HG03469 (cell line): ENCODE results near the gene PYCR2.
A peak's percentile ranks its signal among the peaks of the same experiment; 100 is the strongest.

Experiments
- ATAC-seq: cut with Tn5 transposase; IDR thresholded peaks from one replicate; pipeline ENCODE4 v1.9.1; 2021; ENCODE audit warnings: mild to moderate bottlenecking, moderate library complexity, moderate number of reproducible peaks; ENCODE audit not compliant: unreplicated experiment

PYCR2 gene

GRCh38 chr1:225921734-225922709 is 2.0 kb downstream of the PYCR2 start:
- no peak for ATAC-seq

DNA sequence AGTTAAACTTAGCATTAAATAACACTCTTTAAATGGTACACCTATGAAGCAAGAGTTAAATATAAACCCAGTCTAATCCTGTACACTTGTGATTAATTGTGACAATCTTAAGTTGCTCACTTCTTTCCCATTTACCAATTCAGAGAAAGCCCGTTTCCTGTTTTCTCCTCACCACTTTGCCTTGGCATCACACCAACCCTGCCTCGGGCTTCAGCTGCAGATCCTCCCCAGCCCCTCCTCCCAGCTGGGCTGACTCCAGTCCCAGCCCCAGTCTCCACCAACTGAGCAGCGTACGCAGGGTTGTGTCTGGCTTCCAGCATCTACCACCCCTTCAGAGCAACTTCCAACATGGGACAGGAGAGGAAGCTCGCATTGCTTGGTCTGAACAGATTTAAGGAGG is 4.1 kb downstream of the PYCR2 start:
- ATAC-seq = no peak

DNA sequence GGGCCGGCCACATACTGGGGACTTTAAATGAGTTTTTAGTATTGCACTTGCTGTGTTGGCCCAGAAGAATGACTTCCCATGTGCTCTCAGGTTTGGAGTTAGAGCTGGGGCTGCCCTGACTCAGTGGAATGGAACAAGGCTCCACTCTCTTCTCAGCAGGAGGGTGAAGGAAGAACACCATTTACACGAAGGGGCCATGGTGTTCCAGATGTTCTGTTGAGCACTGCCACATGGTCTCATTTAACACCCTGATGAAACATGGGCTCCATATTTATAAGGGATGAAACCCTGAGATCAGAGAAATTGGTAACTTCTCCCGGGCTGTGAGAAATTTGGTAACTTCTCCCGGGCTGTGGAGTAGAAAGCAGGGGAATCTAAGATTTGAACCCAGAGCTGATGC is 5.8 kb downstream of the PYCR2 start:
- no peak for ATAC-seq

- ATAC-seq = no peak
Observed at GRCh38 chr1:225917536-225917935, 6.5 kb downstream of the PYCR2 start.

DNA sequence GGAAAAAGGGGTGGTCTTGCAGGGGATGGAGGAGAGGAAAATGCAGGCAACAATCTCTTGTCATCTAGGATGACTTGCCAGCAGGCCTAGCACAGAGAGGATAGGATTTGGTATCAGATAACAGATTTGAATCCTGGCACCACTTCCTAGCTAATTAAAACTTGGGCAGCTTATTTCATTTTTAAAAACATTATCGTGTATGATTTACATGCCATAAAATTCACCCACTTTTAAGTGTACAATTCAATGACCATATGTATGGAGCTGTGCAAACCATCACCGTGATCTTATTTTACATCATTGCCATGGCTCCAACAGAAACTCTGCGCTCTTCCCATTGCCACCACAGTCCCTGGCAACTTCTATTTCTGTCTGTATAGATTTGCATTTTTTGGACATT is 6.9 kb downstream of the PYCR2 start:
- ATAC-seq = no peak

GRCh38 chr1:225915538-225915991 is 8.5 kb downstream of the PYCR2 start:
- no peak for ATAC-seq

DNA sequence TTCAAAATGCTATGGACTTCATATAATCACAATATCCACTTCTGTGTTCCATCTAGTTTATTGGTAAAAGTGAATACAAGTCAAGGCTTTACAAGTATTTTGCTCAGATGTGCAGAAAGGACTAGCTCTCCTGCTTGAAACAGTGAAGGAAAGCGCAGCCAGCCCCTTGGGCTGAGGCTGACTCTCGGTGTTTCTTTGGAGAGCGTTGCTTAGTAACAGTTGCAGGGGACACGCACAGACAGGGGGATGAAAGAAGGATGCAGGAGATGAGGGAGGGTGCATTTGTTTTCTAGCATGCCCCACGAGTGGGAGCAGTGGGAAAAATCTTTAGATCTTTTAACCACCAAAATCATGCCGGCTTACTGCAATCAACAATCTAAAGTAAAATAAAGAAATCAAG is 9.1 kb downstream of the PYCR2 start:
- no peak for ATAC-seq

DNA sequence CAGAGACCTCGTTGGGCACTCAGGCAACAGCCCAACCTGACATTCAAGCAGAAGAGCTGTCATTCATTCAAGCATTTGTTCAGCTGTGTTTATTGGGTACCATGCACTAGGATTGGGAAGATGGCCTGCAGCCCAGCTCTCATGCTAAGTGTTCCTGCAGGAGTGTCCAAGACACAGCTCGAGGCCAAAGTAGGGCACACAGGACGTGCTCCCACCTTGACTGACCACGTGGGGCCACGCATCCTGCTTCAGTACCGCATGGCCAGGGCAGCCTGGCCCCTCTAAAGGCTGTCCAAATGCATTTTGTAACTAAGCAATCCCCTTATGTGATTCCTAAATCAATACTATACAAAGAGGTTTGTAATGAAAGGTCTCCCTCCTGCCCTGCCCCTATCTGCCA is 9.7 kb downstream of the PYCR2 start:
- no peak for ATAC-seq

- ATAC-seq = no peak
Observed at GRCh38 chr1:225911191-225912130, 12.6 kb downstream of the PYCR2 start.

GRCh38 chr1:225909477-225909876 is 14.6 kb downstream of the PYCR2 start:
- ATAC-seq = no peak

DNA sequence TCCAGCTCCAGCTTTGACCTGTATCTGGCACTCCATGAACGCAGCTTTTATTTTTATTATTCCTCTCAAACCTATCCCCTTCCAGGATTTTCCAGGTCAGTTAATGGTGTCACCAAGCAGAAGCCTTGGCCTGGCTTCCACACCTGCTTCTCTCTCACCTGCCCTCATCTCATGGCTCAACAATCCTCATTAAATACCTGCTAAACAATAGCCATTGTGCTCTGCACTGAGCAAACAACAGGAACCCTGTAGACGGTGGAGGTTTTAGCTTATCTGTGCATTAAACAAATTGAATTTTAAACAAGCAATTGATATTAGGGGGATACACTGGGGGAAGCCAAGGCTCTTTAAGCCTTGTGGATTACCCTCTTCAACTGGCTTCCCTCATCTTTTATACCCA is 15.3 kb downstream of the PYCR2 start:
- ATAC-seq = no peak

DNA sequence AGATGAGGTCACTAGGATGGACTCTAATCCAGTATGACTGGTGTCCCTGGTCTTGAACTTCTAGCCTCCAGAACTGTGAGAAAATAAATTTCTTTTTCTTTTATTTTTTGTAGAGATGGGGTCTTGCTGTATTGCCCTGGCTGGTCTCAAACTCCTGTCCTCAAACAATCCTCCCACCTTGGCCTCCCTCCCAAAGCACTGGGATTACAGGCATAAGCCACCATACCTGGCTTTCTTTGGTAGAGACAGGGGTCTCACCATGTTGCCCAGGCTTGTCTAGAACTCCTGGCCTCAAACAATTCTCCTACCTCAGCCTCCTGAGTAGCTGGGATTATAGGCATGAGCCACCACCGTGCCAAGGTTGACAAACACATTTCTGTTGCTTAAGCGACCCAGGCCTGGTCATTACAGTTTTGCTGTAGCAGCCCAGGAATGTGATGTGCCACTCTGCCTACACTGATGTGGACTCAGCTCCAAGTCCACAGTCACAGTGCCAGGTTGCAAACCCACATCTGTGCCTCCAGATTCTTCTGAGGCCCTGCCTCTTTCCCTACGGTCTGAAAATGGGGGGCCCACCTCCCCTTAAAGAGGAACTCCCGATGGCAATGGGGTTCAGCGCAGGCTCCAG is 15.9 kb downstream of the PYCR2 start:
- ATAC-seq = no peak

GRCh38 chr1:225907341-225907740 is 16.7 kb downstream of the PYCR2 start:
- no peak for ATAC-seq

- ATAC-seq = no peak
Observed at GRCh38 chr1:225906467-225906866, 17.6 kb downstream of the PYCR2 start.

GRCh38 chr1:225903623-225904022 is 20.4 kb downstream of the PYCR2 start:
- ATAC-seq = no peak

- ATAC-seq = no peak
Observed at GRCh38 chr1:225899044-225899925, 24.8 kb downstream of the PYCR2 start.

GRCh38 chr1:225897595-225898514 is 26.2 kb downstream of the PYCR2 start:
- no peak for ATAC-seq

GRCh38 chr1:225896937-225897549 is 27.0 kb downstream of the PYCR2 start:
- ATAC-seq = peak; percentile 100

DNA sequence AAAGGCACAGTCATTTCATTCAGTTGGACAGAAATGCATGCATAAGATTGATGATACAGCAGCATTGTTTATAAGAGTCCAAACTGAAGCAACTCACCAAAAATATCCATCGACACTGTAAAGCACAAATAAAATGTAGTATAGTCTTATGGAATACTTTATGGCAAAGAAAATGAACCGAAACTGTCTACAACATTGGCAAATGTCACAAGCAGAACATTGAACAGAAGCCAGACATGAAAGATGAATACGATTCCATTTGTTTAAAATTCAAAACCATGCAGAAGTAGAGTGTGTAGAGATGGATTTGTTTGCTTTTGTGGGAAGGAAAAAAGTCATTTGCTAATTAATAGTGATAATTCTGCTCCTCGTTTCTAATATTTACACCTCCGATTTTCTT is 27.6 kb downstream of the PYCR2 start:
- ATAC-seq = no peak
